NCI-H1930 (cell line): ENCODE measurements around the gene ABLIM1.

Experiments used
- DNase-seq, 2 experiments: peaks; one replicate each; lab custom pipeline; 2025; lab: John Stamatoyannopoulos, UW

ABLIM1 gene

DNA sequence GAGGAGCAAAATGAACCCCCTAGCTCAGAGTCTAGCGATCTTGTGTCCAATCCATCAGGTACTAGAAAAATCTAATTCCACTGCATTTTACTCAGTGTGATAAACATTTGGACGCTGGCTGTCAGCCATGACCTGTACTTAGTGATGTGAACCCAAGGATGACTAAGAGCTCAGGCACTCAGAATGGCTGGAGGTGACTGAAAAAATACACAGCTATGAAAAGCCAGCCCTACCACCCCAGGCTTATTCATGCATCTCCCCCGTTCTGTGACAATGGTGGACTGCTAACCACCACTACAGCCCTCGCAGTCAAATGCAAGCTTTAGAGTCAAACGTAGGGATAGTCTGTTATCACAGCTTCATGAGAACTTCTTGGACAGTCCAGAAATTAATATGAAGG, 268.6 kb downstream of the ABLIM1 start:
- no peak for DNase-seq

DNA sequence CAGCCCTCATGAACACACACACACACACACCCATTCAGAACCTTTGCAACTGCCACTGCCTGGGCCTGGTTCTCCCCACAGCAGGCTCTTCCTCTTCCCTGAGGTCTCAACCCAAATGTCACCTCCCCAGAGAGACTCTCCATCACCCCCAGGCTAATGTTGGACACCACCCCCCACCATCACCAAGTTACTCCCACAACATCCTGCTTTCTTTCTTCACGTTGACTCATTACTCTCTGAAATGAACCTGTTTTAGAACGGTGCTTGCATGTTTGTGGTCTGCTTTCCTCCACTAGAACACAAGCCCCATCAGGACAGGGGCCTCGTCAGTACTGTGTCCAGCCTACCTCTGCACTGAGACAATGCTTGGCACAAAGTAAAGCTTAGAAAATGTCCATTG, 269.8 kb downstream of the ABLIM1 start:
- DNase-seq, result no peak

DNA sequence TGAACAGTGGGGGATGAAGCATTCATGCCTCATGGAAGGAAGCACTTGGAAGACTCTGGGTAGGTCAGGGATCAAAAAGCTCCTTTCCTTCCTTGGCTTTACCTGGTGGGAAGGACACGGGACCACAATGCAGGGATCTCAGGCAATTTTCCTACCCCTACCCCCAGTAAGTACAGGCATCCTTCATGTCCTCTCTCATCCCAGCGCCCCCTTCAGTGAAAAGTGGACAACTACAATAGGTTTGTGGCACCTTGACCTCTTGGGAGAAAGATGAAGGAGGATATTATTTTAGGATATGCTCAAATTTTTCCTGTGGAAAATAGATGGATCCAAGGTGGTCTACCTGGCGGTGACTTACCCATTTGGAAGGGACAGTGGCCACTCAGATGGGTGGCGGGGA, 270.3 kb downstream of the ABLIM1 start:
- DNase-seq, result no peak

DNA sequence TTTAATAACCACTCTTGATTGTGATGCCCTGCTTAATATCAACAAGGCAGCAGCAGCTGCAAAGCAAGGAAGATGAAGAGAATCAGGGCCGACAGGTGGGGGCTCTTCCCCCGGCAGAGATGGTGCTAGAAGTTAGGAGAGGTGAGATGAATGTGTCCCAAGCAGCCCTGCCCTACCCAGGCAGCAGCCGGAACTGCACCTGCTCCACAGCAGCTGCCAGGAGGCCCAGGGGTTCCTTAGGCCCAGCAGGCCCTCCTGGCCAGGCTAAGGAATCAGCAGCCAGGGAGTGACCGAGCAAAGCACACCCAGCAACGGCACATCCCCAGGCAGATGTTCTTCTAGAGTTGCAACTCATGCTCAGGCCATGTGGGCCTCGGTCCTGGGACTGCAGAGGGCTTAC, 271.6 kb downstream of the ABLIM1 start:
- no peak for DNase-seq

DNA sequence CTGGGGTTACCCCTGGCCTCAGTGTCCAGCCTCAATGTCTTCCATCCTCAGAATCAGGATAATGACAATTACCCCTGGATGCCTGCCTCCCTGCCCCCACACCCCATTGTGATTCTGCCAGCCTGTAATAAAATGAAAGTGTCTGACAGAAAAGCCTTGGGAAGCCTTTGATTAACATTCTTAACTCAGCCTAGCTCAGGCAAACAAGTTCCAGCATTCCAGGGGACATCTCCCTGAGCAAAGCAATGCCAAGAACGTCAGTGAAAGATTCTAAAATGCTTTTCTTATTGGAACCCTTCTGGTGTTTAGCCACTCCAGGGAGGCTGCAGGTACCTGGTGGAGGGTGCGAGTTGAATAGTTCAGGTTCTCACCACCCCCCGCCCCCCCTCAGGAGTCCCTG, 272.5 kb downstream of the ABLIM1 start:
- no peak for DNase-seq

DNA sequence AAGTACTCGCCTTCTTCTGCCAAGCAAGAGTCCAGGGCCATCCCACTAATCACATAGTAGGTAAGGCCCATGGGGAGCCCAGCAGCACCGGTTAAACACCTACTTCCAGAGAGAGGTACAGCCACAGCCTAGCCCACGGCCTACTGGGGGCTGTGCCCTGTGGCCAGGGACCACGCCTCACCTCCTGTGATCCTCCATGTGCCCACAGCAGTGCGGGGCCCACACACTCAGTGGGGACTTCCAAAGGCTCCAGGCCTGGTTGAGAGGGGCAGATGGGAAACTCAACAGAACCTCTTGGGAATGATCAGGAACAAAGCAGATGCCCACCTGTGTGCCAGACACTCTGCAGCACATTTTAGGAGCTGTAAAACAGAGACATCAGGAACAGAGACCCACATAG, 273.5 kb downstream of the ABLIM1 start:
- no peak for DNase-seq

DNA sequence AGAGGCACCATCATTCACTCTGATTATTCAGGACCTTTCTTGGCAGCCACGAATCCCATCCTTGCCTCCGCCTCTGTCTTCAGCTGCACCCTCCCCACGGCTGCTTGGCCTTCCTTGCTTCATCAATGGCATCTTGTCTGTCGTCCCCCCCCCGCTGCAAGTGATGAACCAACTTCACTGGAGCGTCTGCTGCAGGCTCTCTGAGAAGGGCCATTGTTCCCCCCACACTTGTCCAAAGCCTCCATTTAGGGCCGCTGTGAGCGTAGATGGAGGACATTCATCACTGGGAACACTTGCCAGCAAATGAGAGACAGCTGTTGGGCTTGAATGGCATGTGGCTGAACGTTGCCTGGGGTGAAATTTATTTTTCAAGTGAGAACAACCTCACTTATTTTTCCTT, 273.9 kb downstream of the ABLIM1 start:
- DNase-seq, result no peak
